Brain microvascular endothelial cell (primary cell): ENCODE results near the gene TMEM106B.

Experiments used
- DNase-seq: peaks from one replicate; pipeline ENCODE4 v3.0.0-alpha.2; 2020
- H3K27ac ChIP-seq: fragments of 250-450 bp; sonication (Bioruptor Pico); 2 replicates; pipeline ENCODE4 v1.5.1; 2020; ENCODE audit warnings: mild to moderate bottlenecking, moderate library complexity
- H3K27me3 ChIP-seq: fragments of 250-450 bp; sonication (Bioruptor Pico); replicated peaks from 2 replicates; pipeline ENCODE4 v1.5.1; 2020; ENCODE audit warnings: mild to moderate bottlenecking
- H3K36me3 ChIP-seq: fragments of 250-450 bp; sonication (Bioruptor Pico); replicated peaks from 2 replicates; pipeline ENCODE4 v1.5.1; 2020; ENCODE audit warnings: mild to moderate bottlenecking
- H3K4me3 ChIP-seq: 2 replicates; pipeline ENCODE4 v1.5.1; 2011; ENCODE audit warnings: low read depth, mild to moderate bottlenecking, control low read depth, low read length, moderate library complexity
- in situ Hi-C: cut with HindIII; loops from 2 replicates; pipeline ENCODE4 v1.10.0; 2017; ENCODE audit warnings: low sequenced_read_pairs, low pct_ligation_motif_present
- TF ChIP-seq, protein P1 (sequence below): IDR thresholded peaks from 2 replicates; pipeline ENCODE4 v1.5.1; 2011; ENCODE audit warnings: low read depth, mild to moderate bottlenecking, moderate library complexity, low read length, control low read depth, inconsistent platforms; ENCODE audit errors: missing control alignments

The TMEM106B gene

GRCh38 chr7:12210179-12211053 lies 678 bp upstream of the TMEM106B start:
- in situ Hi-C loops = no loop called here
- TF ChIP-seq, protein P1, sequence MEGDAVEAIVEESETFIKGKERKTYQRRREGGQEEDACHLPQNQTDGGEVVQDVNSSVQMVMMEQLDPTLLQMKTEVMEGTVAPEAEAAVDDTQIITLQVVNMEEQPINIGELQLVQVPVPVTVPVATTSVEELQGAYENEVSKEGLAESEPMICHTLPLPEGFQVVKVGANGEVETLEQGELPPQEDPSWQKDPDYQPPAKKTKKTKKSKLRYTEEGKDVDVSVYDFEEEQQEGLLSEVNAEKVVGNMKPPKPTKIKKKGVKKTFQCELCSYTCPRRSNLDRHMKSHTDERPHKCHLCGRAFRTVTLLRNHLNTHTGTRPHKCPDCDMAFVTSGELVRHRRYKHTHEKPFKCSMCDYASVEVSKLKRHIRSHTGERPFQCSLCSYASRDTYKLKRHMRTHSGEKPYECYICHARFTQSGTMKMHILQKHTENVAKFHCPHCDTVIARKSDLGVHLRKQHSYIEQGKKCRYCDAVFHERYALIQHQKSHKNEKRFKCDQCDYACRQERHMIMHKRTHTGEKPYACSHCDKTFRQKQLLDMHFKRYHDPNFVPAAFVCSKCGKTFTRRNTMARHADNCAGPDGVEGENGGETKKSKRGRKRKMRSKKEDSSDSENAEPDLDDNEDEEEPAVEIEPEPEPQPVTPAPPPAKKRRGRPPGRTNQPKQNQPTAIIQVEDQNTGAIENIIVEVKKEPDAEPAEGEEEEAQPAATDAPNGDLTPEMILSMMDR = no peak
- DNase-seq = no peak
- peak overlapping the region; percentile 82 for H3K27ac ChIP-seq
- H3K4me3 ChIP-seq = peak overlapping the region; percentile 79
- no peaks in the 10 kb centered on the region for H3K27me3 ChIP-seq
- no peaks in the 10 kb centered on the region for H3K36me3 ChIP-seq

DNA sequence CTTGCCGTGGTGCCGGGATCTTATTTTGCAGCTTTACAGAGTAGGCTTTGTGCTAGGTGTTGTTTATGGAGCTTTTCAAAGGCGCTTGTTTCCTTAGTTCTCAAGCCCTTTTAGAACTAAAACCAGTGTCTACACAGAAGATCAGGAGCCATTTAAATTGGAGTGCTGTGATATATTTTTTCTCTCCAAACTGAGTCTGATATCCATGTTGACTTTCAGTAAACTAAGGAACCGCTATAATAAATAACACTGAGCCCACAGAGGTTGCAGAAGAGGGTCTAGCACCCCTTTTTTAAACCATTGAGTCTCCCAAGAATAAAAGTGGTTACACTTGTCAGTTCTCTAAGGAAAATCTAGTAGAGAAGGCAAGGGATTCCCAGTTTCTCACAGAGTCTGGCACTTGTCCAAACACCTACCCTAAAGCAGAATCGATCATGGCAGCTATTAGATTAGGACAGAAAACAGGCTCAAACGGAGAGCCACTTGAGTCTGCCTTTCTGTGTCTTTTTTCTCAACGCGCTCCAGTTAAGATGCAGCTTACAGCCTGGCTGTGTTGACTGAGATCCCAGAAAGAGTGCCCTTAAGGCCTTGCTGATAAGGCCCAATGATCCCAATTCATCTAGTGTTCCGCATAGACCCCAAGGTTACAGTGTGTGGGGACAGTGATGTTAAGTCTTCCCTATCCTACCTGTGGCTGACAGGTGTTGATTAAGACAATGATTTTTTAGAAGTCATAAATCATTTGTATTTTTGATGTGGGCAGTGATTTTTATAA lies 804 bp downstream of the TMEM106B start:
- Histone ChIP-seq H3K36me3 (no peaks in the 10 kb centered on the region), H3K27ac (peak overlapping the region; percentile 82), H3K4me3 (peak overlapping the region; percentile 79), H3K27me3 (no peaks in the 10 kb centered on the region)
- TF ChIP-seq, protein P1 = no peak
- in situ Hi-C loops = no loop called here
- DNase-seq = no peak

GRCh38 chr7:12217311-12217710 lies 6.2 kb downstream of the TMEM106B start:
- peaks cover 5% of the 10 kb centered on the region for H3K36me3 ChIP-seq
- H3K4me3 ChIP-seq = no peak overlapping the region
- no peak for DNase-seq
- TF ChIP-seq, protein P1 = no peak
- in situ Hi-C loops = no loop called here
- no peaks in the 10 kb centered on the region for H3K27me3 ChIP-seq
- H3K27ac ChIP-seq = no peak overlapping the region

- H3K27me3 ChIP-seq = no peaks in the 10 kb centered on the region
- TF ChIP-seq, protein P1 = no peak
- DNase-seq = no peak
- peaks cover 5% of the 10 kb centered on the region for H3K36me3 ChIP-seq
- H3K27ac ChIP-seq = no peak overlapping the region
- no peak overlapping the region for H3K4me3 ChIP-seq
- in situ Hi-C loops = no loop called here
Observed at GRCh38 chr7:12220389-12221046, 9.4 kb downstream of the TMEM106B start.

GRCh38 chr7:12221414-12221813 lies 10.3 kb downstream of the TMEM106B start:
- Histone ChIP-seq H3K27ac (no peak overlapping the region), H3K4me3 (no peak overlapping the region), H3K27me3 (no peaks in the 10 kb centered on the region), H3K36me3 (peaks cover 5% of the 10 kb centered on the region)
- TF ChIP-seq, protein P1 = no peak
- DNase-seq = no peak
- in situ Hi-C loops = no loop called here
